ENCODE results near the gene FAM107B. TPM values are rescaled to one million over a fixed set of nuclear protein-coding genes. Genes with fewer than 3 reads are reported as not detected.
A peak's percentile ranks its signal among the peaks of the same experiment; 100 is the strongest.

The FAM107B gene
- total and polyA plus RNA-seq, 2 donors (not counting 3 experiments of a cell fraction or from before 2014, with no cell fraction given), result 39.2 to 176 TPM

GRCh38 chr10:14527915-14528314, 246.8 kb downstream of the FAM107B start:
- peaks cover 8 to 27% of the 10 kb centered on the region in 2 experiments for H3K36me3 ChIP-seq (ENCODE audit: control insufficient read depth in 2 of 2, extremely low read depth in 1 of 2, insufficient read depth in 2 of 2, low read length in 2 of 2)
- H3K27me3 ChIP-seq (ENCODE audit: control insufficient read depth in 2 of 2, insufficient read depth in 2 of 2, low read length in 2 of 2), result no peaks in the 10 kb centered on the region
- no TSS peak for BruUV-seq (replicated peaks)
- no peak overlapping the region for H3K4me3 ChIP-seq (replicated peaks in 1 of 3; ENCODE audit: insufficient read depth in 1 of 3, low read depth in 1 of 3, low read length in 3 of 3)
- H3K9ac ChIP-seq (replicated peaks; ENCODE audit: extremely low read depth, insufficient read depth, low read length), result no peak overlapping the region
- FAIRE-seq (no peak), DNase-seq (ENCODE audit: low read depth, low spot score) (peak; percentile 22)
- H4K20me1 ChIP-seq (replicated peaks; ENCODE audit: control insufficient read depth, extremely low read depth, insufficient read depth, low read length), result no peaks in the 10 kb centered on the region
- peaks cover 29% of the 10 kb centered on the region for H3K4me1 ChIP-seq (ENCODE audit: control insufficient read depth, extremely low read depth, insufficient read depth, low read length)
- TF ChIP-seq GATA2 (IDR thresholded peaks at IDR 0.05; ENCODE audit: insufficient read depth, insufficient read length, low read depth, low read length) (peak; percentile 53), FOS (IDR thresholded peaks at IDR 0.05; ENCODE audit: borderline replicate concordance, insufficient read depth, low read length) (peak; percentile 6), MYC (IDR thresholded peaks at IDR 0.05; ENCODE audit: low read depth, low read length) (no peak), MAX (IDR thresholded peaks at IDR 0.05; ENCODE audit: insufficient read depth, insufficient read length) (no peak), CTCF (IDR thresholded peaks at IDR 0.05; ENCODE audit: extremely low read depth in 1 of 2, insufficient read depth in 1 of 2, low read depth in 1 of 2, low read length in 2 of 2) (no peak), JUN (IDR thresholded peaks at IDR 0.05; ENCODE audit: borderline replicate concordance, insufficient read depth, insufficient read length, low read depth) (peak; percentile 17)
- no peak overlapping the region for H2AFZ ChIP-seq (ENCODE audit: low read depth, low read length)
- ChIA-PET CTCF (interaction anchor here (1.4 kb wide), 1 partner anchor 18 kb away, joined by 6 read pairs; no protein-coding TSS in a partner anchor), POLR2A (no interaction called here)
- intact Hi-C loops (cut with micrococcal nuclease), result no loop called here
- H3K79me2 ChIP-seq (ENCODE audit: control insufficient read depth, insufficient read depth, low read length), result peaks cover 84% of the 10 kb centered on the region
- H3K27ac ChIP-seq (ENCODE audit: insufficient read depth, low read depth, low read length), result peak overlapping the region; percentile 38
- no peaks in the 10 kb centered on the region for H3K9me3 ChIP-seq (replicated peaks; ENCODE audit: control insufficient read depth, insufficient read depth, low read length)
- no peak overlapping the region for H3K4me2 ChIP-seq (ENCODE audit: insufficient read depth, low read length)
- dilution Hi-C loops (cut with MboI; ENCODE audit: extremely low pct_ligation_motif_present, low sequenced_read_pairs), result no loop called here
- no peaks in the 10 kb centered on the region for H3K9me1 ChIP-seq (replicated peaks; ENCODE audit: control insufficient read depth, extremely low read depth, insufficient read depth, low read length)

Data from endothelial cell of umbilical vein (primary cell).